ENCODE data around the gene CHST11. TPM values are rescaled to one million over a fixed set of nuclear protein-coding genes. Genes with fewer than 3 reads are reported as not detected.

CHST11 gene
- total and polyA plus RNA-seq, 8 donors, result 11.1 to 56.9 (median 14.8) TPM

- no peaks in the 10 kb centered on the region for H3K36me3 ChIP-seq
- ATAC-seq, result peak; percentile 44
Measured at GRCh38 chr12:104682790-104683279, 226.1 kb downstream of the CHST11 start.

GRCh38 chr12:104683831-104684503 is 227.2 kb downstream of the CHST11 start:
- Histone ChIP-seq H3K4me1 (peaks cover 5 to 91% of the 10 kb centered on the region in 2 donors), H3K9me3 (no peaks in the 10 kb centered on the region), H3K27me3 (no peaks in the 10 kb centered on the region), H3K27ac (peak overlapping the region in 1 of 2 donors; percentile 94), H3K4me3 (no peak overlapping the region), H3K36me3 (no peaks in the 10 kb centered on the region)
- intact Hi-C loops (cut with DNase I), result no loop called here
- no peak for DNase-seq
- no peak for TF ChIP-seq CTCF (IDR thresholded peaks at IDR 0.05)
- peak; percentile 70 for ATAC-seq

More at GRCh38 chr12:104682790-104683279, 226.1 kb downstream of the CHST11 start:
- H3K27ac ChIP-seq, result peak overlapping the region; percentile 15 to 94
- peaks cover 5 to 83% of the 10 kb centered on the region in 2 donors for H3K4me1 ChIP-seq
- no peaks in the 10 kb centered on the region for H3K9me3 ChIP-seq
- peak overlapping the region in 1 of 2 donors; percentile 27 for H3K4me3 ChIP-seq
- no peak for DNase-seq
- no peak for TF ChIP-seq CTCF (IDR thresholded peaks at IDR 0.05)
- no peaks in the 10 kb centered on the region for H3K27me3 ChIP-seq
- intact Hi-C loops (cut with DNase I), result no loop called here

GRCh38 chr12:104684884-104685283 is 228.1 kb downstream of the CHST11 start:
- H3K36me3 ChIP-seq, result no peaks in the 10 kb centered on the region
- no peak overlapping the region for H3K4me3 ChIP-seq
- ATAC-seq (no peak), DNase-seq (peak in 2 of 4 donors; percentile 49 to 67)
- intact Hi-C loops (cut with DNase I), result no loop called here
- peaks cover 5 to 93% of the 10 kb centered on the region in 2 donors for H3K4me1 ChIP-seq
- no peaks in the 10 kb centered on the region for H3K27me3 ChIP-seq
- TF ChIP-seq CTCF (IDR thresholded peaks at IDR 0.05), result no peak
- peak overlapping the region in 1 of 2 donors; percentile 20 for H3K27ac ChIP-seq
- H3K9me3 ChIP-seq, result no peaks in the 10 kb centered on the region

GRCh38 chr12:104685366-104685765 is 228.6 kb downstream of the CHST11 start:
- no peak for TF ChIP-seq CTCF (IDR thresholded peaks at IDR 0.05)
- no peak for ATAC-seq

GRCh38 chr12:104686196-104686595 is 229.4 kb downstream of the CHST11 start:
- ATAC-seq (no peak), DNase-seq (no peak)
- Histone ChIP-seq H3K9me3 (no peaks in the 10 kb centered on the region), H3K4me1 (peaks cover 5 to 91% of the 10 kb centered on the region in 2 donors), H3K36me3 (no peaks in the 10 kb centered on the region), H3K27ac (no peak overlapping the region), H3K4me3 (no peak overlapping the region), H3K27me3 (no peaks in the 10 kb centered on the region)
- intact Hi-C loops (cut with DNase I), result no loop called here
- TF ChIP-seq CTCF (IDR thresholded peaks at IDR 0.05), result no peak

More at GRCh38 chr12:104685366-104685765, 228.6 kb downstream of the CHST11 start:
- Histone ChIP-seq H3K27me3 (no peaks in the 10 kb centered on the region), H3K9me3 (no peaks in the 10 kb centered on the region), H3K4me1 (peaks cover 5 to 92% of the 10 kb centered on the region in 2 donors), H3K36me3 (no peaks in the 10 kb centered on the region), H3K27ac (no peak overlapping the region), H3K4me3 (no peak overlapping the region)
- intact Hi-C loops (cut with DNase I), result no loop called here
- no peak for DNase-seq

Measured in left lung (tissue), 10 donors.